ENCODE measurements around the gene MOB4.

MOB4 gene

DNA sequence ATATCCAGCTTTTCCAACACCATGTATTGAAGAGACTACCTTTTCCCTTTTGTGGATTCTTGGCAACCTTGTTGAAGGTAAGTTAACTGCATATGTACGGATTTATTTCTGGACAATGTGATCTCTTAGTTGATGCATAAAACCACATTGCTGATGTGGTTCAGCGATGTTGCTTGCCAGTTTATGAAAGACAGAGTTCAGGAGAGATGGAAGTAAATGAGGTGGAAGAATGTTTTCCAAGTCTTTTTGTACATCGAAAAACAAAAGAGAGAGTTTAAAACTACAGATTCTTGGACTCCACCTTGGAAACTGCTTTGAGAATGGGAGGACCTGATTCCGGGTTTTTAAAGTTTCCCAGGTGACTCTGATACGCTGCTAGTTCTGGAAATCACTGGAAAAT lies 43.8 kb downstream of the MOB4 start:
- TF ChIP-seq, protein P1, sequence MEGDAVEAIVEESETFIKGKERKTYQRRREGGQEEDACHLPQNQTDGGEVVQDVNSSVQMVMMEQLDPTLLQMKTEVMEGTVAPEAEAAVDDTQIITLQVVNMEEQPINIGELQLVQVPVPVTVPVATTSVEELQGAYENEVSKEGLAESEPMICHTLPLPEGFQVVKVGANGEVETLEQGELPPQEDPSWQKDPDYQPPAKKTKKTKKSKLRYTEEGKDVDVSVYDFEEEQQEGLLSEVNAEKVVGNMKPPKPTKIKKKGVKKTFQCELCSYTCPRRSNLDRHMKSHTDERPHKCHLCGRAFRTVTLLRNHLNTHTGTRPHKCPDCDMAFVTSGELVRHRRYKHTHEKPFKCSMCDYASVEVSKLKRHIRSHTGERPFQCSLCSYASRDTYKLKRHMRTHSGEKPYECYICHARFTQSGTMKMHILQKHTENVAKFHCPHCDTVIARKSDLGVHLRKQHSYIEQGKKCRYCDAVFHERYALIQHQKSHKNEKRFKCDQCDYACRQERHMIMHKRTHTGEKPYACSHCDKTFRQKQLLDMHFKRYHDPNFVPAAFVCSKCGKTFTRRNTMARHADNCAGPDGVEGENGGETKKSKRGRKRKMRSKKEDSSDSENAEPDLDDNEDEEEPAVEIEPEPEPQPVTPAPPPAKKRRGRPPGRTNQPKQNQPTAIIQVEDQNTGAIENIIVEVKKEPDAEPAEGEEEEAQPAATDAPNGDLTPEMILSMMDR (IDR thresholded peaks at IDR 0.05), result no peak
- Histone ChIP-seq H3K27me3 (no peaks in the 10 kb centered on the region), H3K4me3 (no peak overlapping the region), H3K9me3 (no peaks in the 10 kb centered on the region), H3K4me1 (peaks cover 0 to 13% (median 3%) of the 10 kb centered on the region in 4 donors), H3K27ac (no peak overlapping the region), H3K36me3 (peaks cover 0 to 15% (median 9%) of the 10 kb centered on the region in 3 donors)
- intact Hi-C loops (cut with DNase I; ENCODE audit: low total_unique reads), result no loop called here
- DNase-seq, result no peak

DNA sequence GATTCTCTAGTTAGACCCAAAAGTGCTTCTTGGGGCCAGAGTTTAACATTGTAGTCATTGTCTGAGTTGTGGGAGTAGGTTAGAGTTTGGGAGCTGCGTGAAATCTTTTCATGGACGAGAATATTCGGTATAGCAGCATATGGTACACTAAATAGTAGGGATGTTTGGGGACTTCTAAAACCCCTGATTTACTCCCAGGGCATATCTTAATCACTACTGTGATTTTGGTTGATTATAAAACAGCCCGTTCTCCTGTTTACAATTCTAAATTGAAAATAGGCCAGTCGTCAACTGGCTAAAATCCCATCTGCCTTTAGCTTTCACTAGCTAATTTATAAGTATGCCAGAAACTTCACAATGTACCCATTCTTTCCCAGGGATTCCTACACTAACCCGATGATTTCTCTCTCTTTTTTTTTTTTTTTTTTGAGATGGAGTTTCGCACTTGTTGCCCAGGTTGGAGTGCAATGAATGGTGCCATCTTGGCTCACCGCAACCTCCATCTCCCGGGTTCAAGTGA lies 44.3 kb downstream of the MOB4 start:
- TF ChIP-seq, protein P1 (IDR thresholded peaks at IDR 0.05), result no peak
- no peak overlapping the region for H3K27ac ChIP-seq
- H3K4me1 ChIP-seq, result peaks cover 0 to 13% (median 3%) of the 10 kb centered on the region in 4 donors
- H3K27me3 ChIP-seq, result no peaks in the 10 kb centered on the region
- no peak for DNase-seq
- H3K36me3 ChIP-seq, result peaks cover 0 to 14% (median 9%) of the 10 kb centered on the region in 3 donors
- intact Hi-C loops (cut with DNase I; ENCODE audit: low total_unique reads), result no loop called here
- H3K4me3 ChIP-seq, result no peak overlapping the region
- no peaks in the 10 kb centered on the region for H3K9me3 ChIP-seq

DNA sequence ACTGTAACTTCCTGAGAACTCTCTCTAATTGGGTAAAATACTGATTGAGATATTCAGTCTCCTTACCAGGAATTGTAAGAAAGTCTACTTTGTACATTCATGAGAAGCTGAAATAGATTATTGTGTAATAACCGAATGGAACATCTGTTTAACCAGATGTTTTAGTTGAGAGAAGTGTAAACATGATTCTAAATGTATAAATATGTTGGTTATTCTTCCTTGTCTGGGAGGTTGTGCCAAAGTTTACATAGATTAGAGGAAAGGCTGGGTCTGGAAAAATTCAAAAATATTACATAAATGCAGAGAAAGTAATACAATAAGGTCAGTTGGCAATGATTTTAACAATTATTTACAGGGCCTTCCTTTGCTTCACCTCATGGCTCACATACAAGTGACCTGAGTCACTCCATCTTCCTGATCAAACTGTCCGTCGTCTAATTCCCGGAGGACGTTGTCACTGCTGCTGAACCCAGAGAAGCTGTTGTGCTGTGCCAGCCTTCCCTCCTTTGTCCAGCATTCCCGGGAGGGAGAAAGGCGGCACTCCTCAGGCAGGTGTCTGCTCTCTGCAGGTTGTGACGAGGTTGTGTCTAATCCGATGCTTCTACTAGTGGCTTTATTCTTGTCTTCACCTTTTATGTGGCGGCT lies 55.9 kb downstream of the MOB4 start:
- intact Hi-C loops (cut with DNase I; ENCODE audit: low total_unique reads), result no loop called here
- Histone ChIP-seq H3K4me3 (no peak overlapping the region), H3K9me3 (peaks cover 0 to 7% (median 0%) of the 10 kb centered on the region in 3 donors), H3K4me1 (peaks cover 0 to 10% (median under 1%) of the 10 kb centered on the region in 4 donors), H3K36me3 (peaks cover 0 to 9% (median 6%) of the 10 kb centered on the region in 3 donors), H3K27ac (no peak overlapping the region), H3K27me3 (no peaks in the 10 kb centered on the region)
- TF ChIP-seq, protein P1 (IDR thresholded peaks at IDR 0.05), result no peak
- no peak for DNase-seq

DNA sequence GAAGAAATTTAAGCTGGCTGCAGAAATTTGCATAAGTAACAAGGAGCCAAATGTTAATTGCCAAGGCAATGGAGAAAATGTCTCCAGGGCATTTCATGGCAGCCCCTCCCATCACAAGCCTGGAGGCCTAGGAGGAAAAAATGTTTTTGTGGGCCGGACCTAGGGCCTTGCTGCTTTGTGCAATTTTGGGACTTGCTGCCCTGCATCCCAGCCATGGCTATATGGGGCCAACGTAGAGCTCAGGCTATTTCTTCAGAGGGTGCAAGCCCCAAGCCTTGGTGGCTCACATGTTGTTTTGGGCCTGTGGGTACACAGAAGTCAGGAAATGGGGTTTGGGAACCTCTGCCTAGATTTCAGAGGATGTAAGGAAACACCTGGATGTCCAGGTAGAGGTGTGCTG lies 57.7 kb downstream of the MOB4 start:
- H3K27ac ChIP-seq, result no peak overlapping the region
- TF ChIP-seq, protein P1 (IDR thresholded peaks at IDR 0.05), result no peak
- peaks cover 0 to 6% (median 0%) of the 10 kb centered on the region in 3 donors for H3K36me3 ChIP-seq
- H3K9me3 ChIP-seq, result peaks cover 0 to 7% (median 0%) of the 10 kb centered on the region in 3 donors
- intact Hi-C loops (cut with DNase I; ENCODE audit: low total_unique reads), result no loop called here
- peaks cover 0 to 21% (median 3%) of the 10 kb centered on the region in 4 donors for H3K4me1 ChIP-seq
- DNase-seq, result no peak
- H3K27me3 ChIP-seq, result no peaks in the 10 kb centered on the region
- H3K4me3 ChIP-seq, result no peak overlapping the region

DNA sequence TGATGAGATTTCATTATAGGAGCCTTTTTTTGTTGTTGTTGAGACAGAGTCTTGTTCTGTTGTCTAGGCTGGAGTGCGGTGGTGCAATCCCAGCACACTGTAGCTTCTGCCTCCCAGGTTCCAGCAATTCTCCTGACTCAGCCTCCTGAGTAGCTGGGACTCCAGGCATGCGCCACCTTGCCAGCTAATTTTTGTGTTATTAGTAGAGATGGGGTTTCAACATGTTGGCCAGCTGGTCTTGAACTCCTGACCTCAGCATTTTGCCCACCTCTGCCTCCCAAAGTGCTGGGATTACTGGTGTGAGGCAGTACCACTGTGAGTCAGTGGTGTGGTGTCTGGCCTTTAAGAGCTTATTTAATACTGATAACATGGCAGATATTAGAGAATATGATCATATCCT lies 60.1 kb downstream of the MOB4 start:
- Histone ChIP-seq H3K27ac (no peak overlapping the region), H3K4me1 (peaks cover 0 to 21% (median 3%) of the 10 kb centered on the region in 4 donors), H3K9me3 (peaks cover 0 to 7% (median 0%) of the 10 kb centered on the region in 3 donors), H3K36me3 (peaks cover 0 to 6% (median 0%) of the 10 kb centered on the region in 3 donors), H3K4me3 (no peak overlapping the region), H3K27me3 (no peaks in the 10 kb centered on the region)
- peak; percentile 66 to 69 for DNase-seq
- intact Hi-C loops (cut with DNase I; ENCODE audit: low total_unique reads), result no loop called here
- TF ChIP-seq, protein P1 (IDR thresholded peaks at IDR 0.05), result no peak
